T-helper 1 cell (primary cell): ENCODE results near the gene TSPAN1.

ENCODE experiments used
- DNase-seq, 5 donors: peaks; one replicate each; pipeline ENCODE4 v3.0.0-alpha.2; 2012 to 2020
- total RNA-seq, 4 donors: gene quantifications; one replicate each; lab custom pipeline; 2026; lab: John Stamatoyannopoulos, UW

The TSPAN1 gene
- total RNA-seq = 0 to 0.12 (median 0) reads per million in 4 donors

DNA sequence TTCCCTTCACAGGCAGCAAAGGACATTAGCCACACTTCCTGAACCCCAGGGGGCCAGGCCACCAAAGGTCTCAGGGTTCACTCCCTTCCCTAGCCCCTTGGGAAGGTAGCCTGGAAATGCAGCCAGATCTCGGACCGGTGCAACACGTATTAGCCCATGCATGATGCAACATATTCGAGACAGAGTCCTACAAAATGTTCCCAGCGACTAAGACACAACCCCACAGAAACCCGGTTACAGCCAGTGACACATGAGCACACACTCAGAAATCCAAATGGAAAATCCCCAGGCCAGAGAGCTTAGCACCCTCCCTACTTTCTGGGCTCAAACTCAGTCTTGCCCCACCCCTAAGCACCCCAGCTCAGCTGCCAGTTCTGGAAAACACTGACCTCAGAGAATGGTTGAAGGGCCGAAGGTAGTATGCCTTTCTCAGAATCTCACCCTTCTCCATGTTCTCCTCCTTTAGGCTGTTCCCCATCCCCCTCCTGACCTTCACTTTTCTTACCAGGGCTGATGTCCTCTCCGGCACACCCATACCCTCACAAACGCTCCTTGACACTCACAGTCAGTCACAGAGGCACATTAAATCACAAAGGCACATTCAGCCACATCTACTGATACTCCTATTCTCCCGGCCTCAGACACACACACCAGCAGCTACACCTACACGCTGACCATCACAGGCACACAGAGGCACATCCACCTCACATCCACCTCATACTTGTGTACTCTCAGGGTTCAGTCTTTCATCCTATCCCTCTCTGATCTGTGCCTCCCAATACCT lies at the start of gene TSPAN1:
Gene TSPAN1 (plus strand): TSS at position 640 of the 784 bp plus-strand sequence. CDS start 6,021 bp downstream, outside the sequence.
- DNase-seq = no peak

GRCh38 chr1:46128344-46128743 lies 46.5 kb upstream of the TSPAN1 start:
- DNase-seq = no peak

DNA sequence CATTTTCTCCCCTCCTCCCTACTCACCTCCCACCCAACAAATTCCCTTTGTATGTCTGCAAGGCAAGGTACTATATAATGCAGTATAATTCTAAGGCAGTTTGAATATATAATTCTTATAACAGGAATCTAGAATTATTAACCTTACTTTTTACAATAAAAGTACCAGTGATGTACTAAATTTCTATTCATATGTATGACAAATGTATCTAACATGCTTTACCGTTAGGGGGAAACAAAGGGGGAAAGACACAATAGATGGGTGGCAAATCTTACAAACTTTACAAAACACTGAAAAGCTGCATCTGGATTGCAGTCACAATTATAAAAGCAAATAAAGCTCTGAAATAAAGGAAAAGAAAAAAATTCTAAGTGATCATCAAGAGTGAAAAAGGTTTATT lies 44.8 kb upstream of the TSPAN1 start:
- no peak for DNase-seq

DNA sequence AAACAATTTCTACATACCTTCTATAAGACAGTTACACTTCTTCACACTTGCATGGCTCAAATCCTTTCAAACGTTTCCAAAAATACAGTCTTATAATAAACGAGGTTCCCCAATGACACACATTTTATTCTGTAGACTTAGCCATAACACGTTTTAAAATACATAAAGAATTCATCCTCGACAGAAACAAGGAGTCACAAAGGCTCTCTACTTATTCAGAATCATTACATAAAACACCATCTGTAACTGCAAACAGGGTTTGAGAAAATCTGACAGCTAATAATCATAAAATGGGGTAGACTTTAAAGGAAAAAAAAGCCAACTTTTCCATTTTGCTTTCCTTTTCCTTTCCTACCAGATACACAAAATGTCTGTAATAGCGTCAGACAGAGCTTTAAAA lies 44.3 kb upstream of the TSPAN1 start:
- no peak for DNase-seq

DNA sequence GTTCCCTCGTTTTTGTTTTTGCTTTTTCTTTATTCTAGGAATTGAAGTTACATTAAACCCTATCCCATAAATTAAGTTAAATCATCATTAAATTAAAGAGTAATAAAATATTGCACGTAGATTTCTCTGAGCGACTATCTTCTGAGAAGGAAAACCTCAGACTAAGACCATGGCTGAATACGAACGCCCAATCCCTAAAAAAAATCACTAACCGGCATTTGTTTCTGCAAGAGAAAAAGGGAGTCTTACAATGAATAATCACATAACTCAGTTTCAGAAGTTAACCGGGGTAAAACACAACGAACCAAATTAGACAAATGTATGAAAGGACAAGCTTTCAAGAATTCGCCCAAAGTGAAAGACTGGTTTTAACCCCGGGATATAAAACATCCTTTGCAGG lies 43.8 kb upstream of the TSPAN1 start:
- no peak for DNase-seq

GRCh38 chr1:46131712-46132528 lies 43.0 kb upstream of the TSPAN1 start:
- peak in 3 of 5 donors; percentile 5 to 13 (median 6) for DNase-seq

GRCh38 chr1:46132529-46133180 lies 42.2 kb upstream of the TSPAN1 start, which contains the start of gene PIK3R3:
TSS of gene PIK3R3 (minus strand) at chr1:46132629. CDS start at chr1:46131952, 677 bp downstream.
- DNase-seq = peak; percentile 62 to 96 (median 71)

GRCh38 chr1:46133181-46133658 lies 41.7 kb upstream of the TSPAN1 start:
- no peak for DNase-seq

DNA sequence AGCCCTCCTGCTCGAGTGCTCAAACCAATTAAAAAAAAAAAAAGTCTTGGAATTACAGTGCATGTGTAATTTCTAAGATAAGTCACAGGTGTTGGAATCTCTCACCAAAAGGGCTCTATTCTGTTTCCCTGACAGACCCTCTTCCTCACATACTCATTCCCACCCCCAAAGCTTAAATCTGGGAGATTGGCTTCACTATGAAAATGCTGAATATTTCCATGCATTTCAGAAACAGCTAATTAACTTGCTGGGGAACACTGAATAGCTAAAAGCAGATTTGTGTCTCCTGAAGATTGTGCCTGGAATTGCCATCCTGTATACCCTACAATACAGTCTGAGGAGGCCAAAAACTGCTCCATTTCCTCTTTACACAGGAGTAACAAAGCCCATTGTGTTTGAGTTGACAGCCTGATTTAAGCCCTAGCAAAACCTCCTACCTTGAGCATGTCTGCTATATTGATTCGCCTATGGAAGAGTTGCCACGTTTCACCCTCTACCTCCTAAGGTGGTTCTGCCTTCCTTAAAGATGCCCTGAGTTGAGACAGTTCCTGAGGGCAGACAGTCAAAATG lies 41.0 kb upstream of the TSPAN1 start:
- DNase-seq = no peak

DNA sequence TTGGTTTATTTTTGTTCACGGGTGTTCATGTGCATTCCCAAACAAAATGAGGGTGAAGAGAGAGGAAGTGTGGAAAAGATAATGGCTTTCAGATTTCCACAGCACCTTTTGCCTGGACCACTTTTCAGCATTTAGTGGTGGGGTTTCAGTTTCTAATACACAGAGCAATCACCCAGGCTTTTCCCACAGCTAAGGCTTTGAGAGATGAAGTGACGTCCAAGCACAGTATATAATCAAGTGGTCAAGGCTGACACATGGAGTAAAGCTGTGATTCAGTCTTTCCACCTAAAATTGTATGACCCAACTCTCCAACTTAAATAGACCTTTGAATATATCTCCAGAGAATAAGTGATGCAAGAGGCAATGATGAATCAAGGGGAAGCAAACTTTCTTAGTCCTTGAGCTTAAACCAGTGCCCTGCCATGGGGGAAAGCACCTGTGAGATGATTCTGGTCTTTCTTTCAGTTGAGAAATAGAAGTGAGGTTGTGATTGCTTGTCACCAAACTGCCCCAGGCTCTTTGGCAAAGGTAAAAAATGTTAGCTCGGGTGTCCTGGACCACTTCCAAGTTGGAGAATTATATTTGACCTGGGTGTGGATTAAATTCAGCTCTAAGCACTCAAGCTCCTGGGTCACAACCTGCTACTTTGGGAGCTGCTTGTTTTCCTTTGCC lies 40.1 kb upstream of the TSPAN1 start:
- no peak for DNase-seq

GRCh38 chr1:46136711-46137110 lies 38.2 kb upstream of the TSPAN1 start:
- no peak for DNase-seq

GRCh38 chr1:46137916-46138315 lies 37.0 kb upstream of the TSPAN1 start:
- DNase-seq = no peak

- DNase-seq = no peak
These were observed 26.6 kb upstream of the TSPAN1 start for GRCh38 chr1:46148318-46148717.

DNA sequence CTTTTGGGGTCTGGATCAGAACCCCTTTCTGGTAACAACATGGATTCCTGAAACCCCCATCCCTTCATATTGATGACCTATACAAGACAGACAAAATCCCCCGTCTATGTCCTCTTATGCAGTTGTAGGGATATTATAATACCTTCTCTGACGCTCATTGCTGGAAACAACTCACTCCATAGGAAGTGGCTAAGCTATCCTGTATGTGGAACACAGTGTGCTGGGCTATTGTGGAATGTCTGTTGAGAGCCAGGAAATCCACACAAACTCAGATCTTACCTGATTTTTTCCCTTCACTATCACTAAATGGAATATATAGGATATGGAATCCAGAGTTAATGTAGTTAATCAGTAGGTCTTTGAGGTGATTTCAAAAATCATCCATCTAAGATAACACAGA lies 24.8 kb upstream of the TSPAN1 start:
- no peak for DNase-seq

- DNase-seq = no peak
These were observed 22.9 kb upstream of the TSPAN1 start for GRCh38 chr1:46152016-46152415.

DNA sequence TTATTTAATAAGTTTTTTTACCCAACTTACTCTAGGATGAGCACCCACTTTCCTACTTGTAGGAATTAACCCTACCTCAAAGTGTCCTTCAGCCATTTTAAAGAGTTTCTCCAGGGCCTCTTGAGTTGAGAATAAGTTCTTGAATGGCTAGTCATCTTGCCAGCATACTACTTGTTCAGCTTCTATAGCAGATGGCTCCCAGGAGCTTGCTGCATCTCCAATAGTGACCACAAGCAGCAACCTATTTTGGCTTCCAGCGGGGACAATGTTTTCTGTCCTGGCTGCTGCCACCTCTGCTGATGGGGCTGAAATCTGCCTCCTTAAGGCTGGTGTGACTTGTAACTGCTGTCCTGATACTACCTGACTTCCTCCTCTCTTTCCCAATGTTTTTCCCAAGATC lies 21.7 kb upstream of the TSPAN1 start:
- DNase-seq = no peak

DNA sequence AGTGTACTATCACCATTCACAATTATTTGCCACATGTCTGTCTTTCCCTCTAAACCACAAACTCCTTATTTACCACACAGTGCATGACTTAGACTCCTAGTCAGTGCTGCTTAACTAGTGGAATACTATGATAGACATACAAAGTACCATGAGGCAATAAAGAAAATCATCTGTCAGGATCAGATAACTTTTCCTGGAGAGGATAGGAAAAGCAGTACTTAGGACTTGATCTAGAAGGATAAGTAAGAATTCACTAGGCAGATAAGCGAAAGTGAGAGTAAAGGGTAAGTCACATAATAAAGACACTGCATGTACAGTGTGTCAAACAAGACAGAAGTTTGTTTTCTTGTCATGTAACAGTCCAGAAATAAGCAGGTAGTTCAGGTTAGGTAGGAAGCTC lies 21.2 kb upstream of the TSPAN1 start:
- no peak for DNase-seq

- no peak for DNase-seq
These were observed 17.0 kb upstream of the TSPAN1 start for GRCh38 chr1:46157916-46158311.

DNA sequence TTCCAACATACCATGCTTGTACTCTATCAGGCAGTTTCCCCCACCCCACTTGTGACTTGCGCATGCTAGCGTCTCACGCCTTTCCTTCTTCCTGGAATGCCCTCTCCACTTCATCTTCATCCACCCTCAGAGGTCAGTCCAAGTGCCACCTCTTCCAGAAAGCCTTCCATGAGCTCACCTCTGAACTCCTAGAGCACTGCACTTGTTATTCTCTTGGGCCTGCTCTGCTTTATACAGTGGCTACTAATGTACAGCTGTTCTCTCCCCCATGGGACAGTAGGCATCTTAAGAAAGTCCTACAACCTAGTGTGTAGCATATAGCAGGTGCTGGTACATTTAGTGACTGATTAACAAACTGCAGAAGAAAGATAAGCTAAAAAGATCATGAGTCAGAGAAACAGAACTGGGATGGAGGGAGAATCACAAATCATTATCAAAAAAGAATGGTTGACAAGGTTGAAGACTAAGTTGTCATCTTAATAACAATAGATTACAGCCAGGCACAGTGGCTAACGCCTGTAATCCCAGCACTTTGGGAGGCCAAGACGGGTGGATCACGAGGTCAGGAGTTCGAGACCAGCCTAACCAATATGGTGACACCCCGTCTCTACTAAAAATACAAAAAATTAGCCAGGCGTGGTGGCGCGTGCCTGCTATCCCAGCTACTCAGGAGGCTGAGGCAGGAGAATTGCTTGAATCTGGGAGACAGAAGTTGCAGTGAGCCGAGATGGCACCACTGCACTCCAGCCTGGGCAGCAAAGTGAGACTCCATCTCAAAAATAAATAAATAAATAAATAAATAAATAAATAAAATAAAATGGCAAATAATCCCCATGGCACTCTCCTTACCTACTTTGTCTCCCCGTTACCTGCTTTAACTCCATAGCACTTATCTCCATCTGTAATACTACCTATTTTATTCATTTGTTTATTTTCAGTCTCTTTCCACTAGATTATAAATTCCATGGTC lies 16.3 kb upstream of the TSPAN1 start:
- DNase-seq = no peak

GRCh38 chr1:46159516-46159915 lies 15.4 kb upstream of the TSPAN1 start:
- DNase-seq = no peak

- DNase-seq = no peak
These were observed 14.7 kb upstream of the TSPAN1 start for GRCh38 chr1:46160212-46160611.
